SK-N-MC (cell line): Measurements from ENCODE around the gene ARHGAP28.
"Not testable (repeated sequence)": the region's sequence is repeated elsewhere in the genome, so short reads cannot be mapped to it uniquely, and the experiment has no call there.

Source experiments
- DNase-seq: peaks from one replicate; pipeline ENCODE4 v3.0.0-alpha.2; 2011; ENCODE audit warnings: low read depth, low spot score
- H3K27ac ChIP-seq: fragments of 200-600 bp; sonication (generic); 2 replicates; pipeline ENCODE4 v1.5.1; 2016; ENCODE audit warnings: mixed run types
- H3K36me3 ChIP-seq: fragments of 200-600 bp; sonication (generic); 2 replicates; pipeline ENCODE4 v1.6.1; 2017; ENCODE audit warnings: antibody characterized with exemption, low read length, mixed read lengths; ENCODE audit not compliant: insufficient read depth
- H3K4me3 ChIP-seq: fragments of 200-600 bp; sonication (generic); 2 replicates; pipeline ENCODE4 v1.5.1; 2016
- H3K9ac ChIP-seq: fragments of 200-600 bp; sonication (generic); 2 replicates; pipeline ENCODE4 v1.8.0; 2017; ENCODE audit warnings: mixed run types, mixed read lengths; ENCODE audit not compliant: insufficient read length
- H3K9me3 ChIP-seq: fragments of 200-600 bp; sonication (generic); 2 replicates; pipeline ENCODE4 v1.6.1; 2017; ENCODE audit warnings: low read depth, mild to moderate bottlenecking, antibody characterized with exemption, low read length, moderate library complexity, mixed read lengths
- EZH2 ChIP-seq: fragments of 200-600 bp; sonication (generic); IDR thresholded peaks from one replicate; pipeline ENCODE4 v1.6.1; 2017; ENCODE audit warnings: antibody characterized with exemption
- FOXP2 ChIP-seq: optimal IDR thresholded peaks from 2 replicates; pipeline ENCODE3; 2011; ENCODE audit warnings: mild to moderate bottlenecking, moderate library complexity; ENCODE audit not compliant: insufficient read depth; ENCODE audit errors: extremely low read length, control extremely low read depth
- POLR2AphosphoS5 ChIP-seq: IDR thresholded peaks from 2 replicates; pipeline ENCODE4 v1.6.1; 2012; ENCODE audit warnings: mild to moderate bottlenecking, low read depth, low read length, borderline replicate concordance

The ARHGAP28 gene

DNA sequence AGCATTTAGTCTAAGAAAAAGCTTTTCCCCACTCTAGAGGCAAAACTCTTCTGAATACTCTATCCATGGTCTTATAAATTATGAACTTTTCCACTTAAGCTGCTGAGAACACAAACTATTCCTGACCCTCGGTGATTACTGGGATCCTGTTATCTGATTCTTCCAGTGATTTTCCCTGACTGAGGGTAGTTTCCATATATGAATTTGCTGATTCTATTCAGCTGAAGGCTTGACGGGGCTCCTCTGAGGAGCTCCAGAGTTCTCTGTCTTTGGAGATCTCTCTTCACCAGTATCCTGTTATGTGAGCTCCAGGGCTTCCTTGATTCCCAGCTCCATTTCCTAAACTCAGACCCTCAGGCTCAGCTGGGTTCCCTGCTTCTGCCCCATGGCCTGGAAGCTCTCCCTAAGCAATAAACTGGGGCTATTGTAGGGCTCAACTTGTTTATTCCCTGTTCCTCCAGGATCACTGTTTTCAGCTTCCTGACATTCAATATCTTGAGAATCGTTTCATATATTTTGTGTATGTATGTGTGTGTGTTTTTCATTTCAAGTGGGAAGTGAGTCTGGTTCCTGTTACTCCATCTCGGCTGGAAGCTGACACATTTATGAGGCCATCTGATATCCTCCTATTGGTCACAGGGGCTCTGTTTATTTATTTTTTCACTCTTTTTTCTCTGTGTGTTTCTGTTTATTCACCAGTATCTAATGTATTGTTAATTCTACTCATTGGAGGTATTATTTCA lies 78.2 kb downstream of the ARHGAP28 start:
- peak; percentile 22 for DNase-seq
- Histone ChIP-seq H3K9me3 (peaks cover 8% of the 10 kb centered on the region; the same call in 1 of the 2 replicates), H3K36me3 (no peaks in the 10 kb centered on the region), H3K9ac (peak overlapping the region; percentile 55), H3K4me3 (peak overlapping the region; percentile 67), H3K27ac (peak overlapping the region; percentile 85)
- peak; percentile 73 for TF ChIP-seq FOXP2
- no peak for TF ChIP-seq POLR2AphosphoS5

DNA sequence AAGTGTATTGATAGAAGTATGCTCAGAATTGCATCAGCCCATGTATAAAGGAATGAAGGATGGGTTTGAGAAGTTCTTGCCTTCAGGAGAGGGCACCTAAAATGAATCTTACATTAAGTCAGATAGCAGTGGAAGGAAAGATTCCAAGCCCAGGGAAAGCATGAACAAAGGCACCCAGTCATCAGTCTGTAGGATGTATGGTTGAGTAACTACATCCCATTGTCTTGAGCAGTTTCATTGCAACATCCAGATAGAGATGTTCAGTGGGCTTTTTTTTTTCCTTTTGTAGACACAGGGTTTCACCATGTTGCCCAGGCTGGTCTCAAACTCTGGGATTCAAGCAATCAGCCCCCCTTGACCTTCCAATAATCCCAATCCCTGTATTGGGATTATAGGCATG lies 80.7 kb downstream of the ARHGAP28 start:
- Histone ChIP-seq H3K9me3 (peaks cover 8% of the 10 kb centered on the region; the same call in 1 of the 2 replicates), H3K27ac (no peak overlapping the region), H3K36me3 (no peaks in the 10 kb centered on the region), H3K9ac (no peak overlapping the region), H3K4me3 (no peak overlapping the region)
- no peak for TF ChIP-seq EZH2
- no peak for TF ChIP-seq POLR2AphosphoS5
- no peak for TF ChIP-seq FOXP2
- DNase-seq, result no peak

DNA sequence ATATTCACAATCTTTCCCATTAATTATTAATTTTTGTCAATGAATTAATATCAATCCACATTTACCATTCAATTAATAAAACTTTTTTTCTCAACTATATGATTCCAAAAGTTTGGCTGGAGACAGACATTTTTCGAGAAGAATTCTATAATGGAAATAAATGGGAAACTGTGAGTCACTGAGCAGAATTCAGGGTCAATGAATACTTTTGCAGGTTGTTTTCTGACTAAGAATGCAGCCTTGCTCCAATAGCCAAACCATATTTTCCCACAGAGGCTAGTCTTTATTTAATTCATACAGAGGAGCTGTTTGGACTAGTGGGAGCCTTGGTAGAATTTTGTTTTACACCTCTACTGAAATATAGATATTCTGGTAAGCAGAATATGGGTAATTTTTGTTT lies 82.3 kb downstream of the ARHGAP28 start:
- no peak for TF ChIP-seq POLR2AphosphoS5
- no peak for TF ChIP-seq FOXP2
- TF ChIP-seq EZH2, result no peak
- no peak overlapping the region for H3K9ac ChIP-seq
- no peaks in the 10 kb centered on the region for H3K36me3 ChIP-seq
- H3K9me3 ChIP-seq, result peaks cover 8% of the 10 kb centered on the region; the same call in 1 of the 2 replicates
- H3K27ac ChIP-seq, result no peak overlapping the region
- no peak for DNase-seq
- H3K4me3 ChIP-seq, result no peak overlapping the region

DNA sequence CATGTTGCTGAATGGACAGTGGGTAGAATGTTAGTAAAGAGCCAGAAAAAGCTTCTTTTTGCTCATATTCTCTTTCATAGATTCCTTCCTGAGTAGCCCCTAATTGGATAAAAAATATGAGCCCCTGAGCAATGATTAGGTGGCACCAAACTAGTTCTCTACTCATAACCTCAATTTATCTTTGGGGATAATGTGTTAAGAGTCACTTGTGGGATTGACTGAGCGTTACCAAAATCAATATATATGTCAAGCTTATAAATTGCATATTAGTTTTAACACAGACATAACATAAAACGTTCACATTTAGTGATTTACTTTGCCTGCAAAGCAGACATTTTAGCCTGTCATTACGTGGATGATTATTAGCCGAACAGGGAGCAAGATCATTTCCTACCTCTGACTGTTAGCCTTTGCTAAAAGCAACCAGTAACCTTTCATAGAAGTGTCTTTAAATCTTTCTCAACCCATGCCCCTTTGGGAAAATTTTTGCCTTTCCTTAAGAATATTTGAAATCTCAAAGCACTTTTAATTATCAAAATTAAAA lies 85.4 kb downstream of the ARHGAP28 start:
- no peaks in the 10 kb centered on the region for H3K9me3 ChIP-seq
- H3K27ac ChIP-seq, result no peak overlapping the region
- DNase-seq, result no peak
- no peak overlapping the region for H3K9ac ChIP-seq
- H3K36me3 ChIP-seq, result no peaks in the 10 kb centered on the region
- TF ChIP-seq FOXP2 (no peak), POLR2AphosphoS5 (no peak), EZH2 (no peak)
- no peak overlapping the region for H3K4me3 ChIP-seq

DNA sequence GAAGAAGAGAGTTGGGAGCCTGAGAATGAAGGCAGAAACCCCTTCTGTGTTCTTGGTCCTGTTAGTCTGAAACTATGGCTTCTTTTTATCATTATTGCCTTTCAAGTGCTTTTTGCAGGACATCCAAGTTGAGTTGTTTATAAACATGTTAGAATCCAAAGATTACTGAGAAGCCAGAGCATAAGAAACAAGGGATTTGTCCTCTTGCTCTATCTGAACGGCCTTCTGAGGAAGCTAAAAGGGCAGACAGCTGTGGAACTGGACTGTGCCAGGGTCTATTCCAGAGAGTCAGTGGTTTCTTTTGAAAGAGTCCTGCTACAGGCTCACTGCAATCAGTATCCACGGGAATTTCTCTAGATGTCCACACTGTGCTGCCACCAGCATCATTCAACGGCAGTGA lies 86.6 kb downstream of the ARHGAP28 start:
- H3K27ac ChIP-seq, result no peak overlapping the region
- DNase-seq, result no peak
- H3K4me3 ChIP-seq, result no peak overlapping the region
- TF ChIP-seq EZH2, result no peak
- TF ChIP-seq FOXP2, result no peak
- no peak for TF ChIP-seq POLR2AphosphoS5
- H3K36me3 ChIP-seq, result no peaks in the 10 kb centered on the region
- H3K9me3 ChIP-seq, result 0 out of 2 replicates have a peak, but pooled peaks cover 5% of the 10 kb centered on the region
- no peak overlapping the region for H3K9ac ChIP-seq

DNA sequence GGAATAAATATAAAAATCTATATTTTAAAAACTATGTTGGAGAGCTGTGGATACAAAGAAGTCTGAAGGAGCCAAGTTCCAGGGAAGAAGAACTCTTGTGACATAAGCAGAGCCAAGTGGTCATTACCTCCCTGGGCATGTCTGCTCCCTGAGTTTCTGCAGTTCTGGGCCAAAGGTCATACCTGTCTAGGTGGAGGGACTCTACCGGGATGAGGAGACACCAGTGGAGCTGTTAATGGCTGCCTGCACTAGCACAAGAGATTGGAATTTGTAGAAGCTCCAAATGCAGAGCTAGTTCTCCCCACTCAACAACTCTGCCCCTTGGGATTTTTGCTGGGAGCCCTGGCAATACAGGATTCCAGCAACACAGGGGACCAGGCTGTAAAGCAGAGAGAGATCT lies 89.8 kb downstream of the ARHGAP28 start:
- Histone ChIP-seq H3K36me3 (no peaks in the 10 kb centered on the region), H3K27ac (no peak overlapping the region), H3K9ac (no peak overlapping the region), H3K4me3 (no peak overlapping the region), H3K9me3 (0 out of 2 replicates have a peak, but pooled peaks cover 5% of the 10 kb centered on the region)
- no peak for DNase-seq
- no peak for TF ChIP-seq FOXP2
- no peak for TF ChIP-seq POLR2AphosphoS5

DNA sequence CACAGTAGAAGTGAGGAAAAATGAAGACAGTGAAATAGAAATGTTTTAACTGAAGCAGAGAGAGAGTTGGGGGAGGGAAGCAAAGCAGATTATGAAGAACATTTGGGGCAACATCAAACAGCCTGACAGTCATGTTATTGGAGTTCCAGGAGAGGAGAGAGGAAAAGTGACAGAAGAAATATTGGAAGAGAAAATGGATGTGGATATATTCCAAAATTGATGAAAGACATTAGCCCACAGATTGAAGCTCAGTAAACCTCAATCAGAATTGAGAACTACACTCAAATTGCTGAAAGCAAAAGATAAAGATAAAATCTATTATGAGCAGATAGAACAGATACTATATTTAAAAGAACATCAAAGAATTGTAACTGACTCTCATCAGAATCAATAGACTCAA lies 90.8 kb downstream of the ARHGAP28 start:
- TF ChIP-seq EZH2, result no peak
- no peak for TF ChIP-seq FOXP2
- TF ChIP-seq POLR2AphosphoS5, result no peak
- H3K9me3 ChIP-seq, result 0 out of 2 replicates have a peak, but pooled peaks cover 5% of the 10 kb centered on the region
- no peak for DNase-seq
- H3K36me3 ChIP-seq, result no peaks in the 10 kb centered on the region
- H3K4me3 ChIP-seq, result no peak overlapping the region
- no peak overlapping the region for H3K27ac ChIP-seq
- no peak overlapping the region for H3K9ac ChIP-seq

DNA sequence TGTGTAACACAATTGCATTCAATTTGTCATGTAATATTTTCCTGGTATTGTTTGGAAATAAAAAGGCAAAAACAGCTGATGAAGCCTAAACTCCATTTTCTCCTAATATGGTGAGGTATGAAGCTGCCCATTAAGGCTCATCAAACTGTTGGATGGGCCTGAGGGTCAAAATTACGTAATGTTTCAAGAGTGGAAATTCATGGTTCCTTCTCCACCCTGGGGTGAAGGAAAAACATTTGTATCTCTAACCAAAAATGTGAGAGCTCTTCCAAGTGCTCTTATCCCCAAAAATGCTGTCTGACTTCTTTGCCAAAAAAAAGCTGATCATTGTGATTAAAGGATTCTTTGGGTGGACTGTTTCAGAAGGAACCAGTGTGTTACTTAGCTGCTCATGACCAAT lies 91.8 kb downstream of the ARHGAP28 start:
- H3K36me3 ChIP-seq, result no peaks in the 10 kb centered on the region
- no peak overlapping the region for H3K4me3 ChIP-seq
- no peak overlapping the region for H3K9ac ChIP-seq
- H3K27ac ChIP-seq, result no peak overlapping the region
- TF ChIP-seq FOXP2 (no peak), POLR2AphosphoS5 (no peak), EZH2 (no peak)
- no peak for DNase-seq
- H3K9me3 ChIP-seq, result 0 out of 2 replicates have a peak, but pooled peaks cover 5% of the 10 kb centered on the region

DNA sequence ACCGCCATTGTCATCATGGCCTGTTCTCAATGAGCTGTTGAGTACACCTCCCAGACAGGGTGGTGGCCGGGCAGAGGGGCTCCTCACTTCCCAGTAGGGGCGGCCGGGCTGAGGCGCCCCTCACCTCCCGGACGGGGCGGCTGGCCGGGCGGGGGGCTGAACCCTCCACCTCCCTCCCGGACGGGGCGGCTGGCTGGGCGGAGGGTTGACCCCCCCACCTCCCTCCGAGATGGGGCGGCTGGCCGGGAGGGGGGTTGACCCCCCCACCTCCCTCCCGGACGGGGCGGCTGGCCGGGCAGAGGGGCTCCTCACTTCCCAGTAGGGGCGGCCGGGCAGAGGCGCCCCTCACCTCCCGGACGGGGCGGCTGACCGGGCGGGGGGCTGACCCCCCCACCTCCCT lies 97.6 kb downstream of the ARHGAP28 start:
- not testable (repeated sequence) for H3K36me3 ChIP-seq, H3K4me3 ChIP-seq, DNase-seq, H3K9ac ChIP-seq, H3K9me3 ChIP-seq, H3K27ac ChIP-seq

DNA sequence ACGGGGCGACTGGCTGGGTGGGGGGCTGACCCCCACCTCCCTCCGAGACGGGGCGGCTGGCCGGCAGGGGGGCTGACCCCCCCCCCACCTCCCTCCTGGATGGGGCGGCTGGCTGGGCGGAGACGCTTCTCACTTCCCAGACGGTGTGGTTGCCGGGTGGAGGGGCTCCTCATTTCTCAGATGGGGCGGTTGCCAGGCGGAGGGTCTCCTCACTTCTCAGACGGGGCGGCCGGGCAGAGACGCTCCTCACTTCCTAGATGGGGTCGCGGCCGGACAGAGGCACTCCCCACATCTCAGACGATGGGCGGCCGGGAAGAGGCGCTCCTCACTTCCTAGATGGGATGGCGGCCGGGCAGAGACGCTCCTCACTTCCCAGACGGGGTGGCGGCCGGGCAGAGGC lies 98.0 kb downstream of the ARHGAP28 start:
- H3K36me3 ChIP-seq, H3K9ac ChIP-seq, H3K9me3 ChIP-seq, H3K27ac ChIP-seq, DNase-seq, H3K4me3 ChIP-seq: not testable (repeated sequence)
